ENCODE data around the gene PCCA. TPM values are rescaled to one million over a fixed set of nuclear protein-coding genes. Genes with fewer than 3 reads are reported as not detected.

PCCA gene
- total RNA-seq, 1 donor from 2014 or later, result 9.7 TPM

GRCh38 chr13:100476963-100477362, 388.1 kb downstream of the PCCA start:
- intact Hi-C loops (cut with micrococcal nuclease), result no loop called here
- H3K4me3 Mint-ChIP-seq, result no peak overlapping the region

GRCh38 chr13:100478107-100478809, 389.4 kb downstream of the PCCA start:
- DNase-seq (ENCODE audit: low spot score), result no peak
- H3K4me3 Mint-ChIP-seq, result no peak overlapping the region
- peaks cover 7% of the 10 kb centered on the region for H3K4me1 Mint-ChIP-seq (ENCODE audit: low read depth)
- H3K36me3 Mint-ChIP-seq (ENCODE audit: low read depth), result peaks cover 4% of the 10 kb centered on the region
- H3K9me3 Mint-ChIP-seq, result no peaks in the 10 kb centered on the region
- H3K27ac Mint-ChIP-seq, result no peak overlapping the region
- intact Hi-C loops (cut with micrococcal nuclease), result no loop called here
- no peaks in the 10 kb centered on the region for H3K27me3 Mint-ChIP-seq (ENCODE audit: insufficient read depth)

More at GRCh38 chr13:100476963-100477362, 388.1 kb downstream of the PCCA start:
- DNase-seq (ENCODE audit: low spot score), result no peak
- H3K4me1 Mint-ChIP-seq (ENCODE audit: low read depth), result peaks cover 1% of the 10 kb centered on the region
- no peak overlapping the region for H3K27ac Mint-ChIP-seq
- peaks cover under 1% of the 10 kb centered on the region for H3K36me3 Mint-ChIP-seq (ENCODE audit: low read depth)
- no peaks in the 10 kb centered on the region for H3K27me3 Mint-ChIP-seq (ENCODE audit: insufficient read depth)
- no peaks in the 10 kb centered on the region for H3K9me3 Mint-ChIP-seq

- Mint-ChIP-seq H3K4me1 (ENCODE audit: low read depth) (peaks cover 31% of the 10 kb centered on the region), H3K36me3 (ENCODE audit: low read depth) (peaks cover 8% of the 10 kb centered on the region), H3K9me3 (no peaks in the 10 kb centered on the region), H3K27ac (no peak overlapping the region), H3K4me3 (no peak overlapping the region), H3K27me3 (ENCODE audit: insufficient read depth) (no peaks in the 10 kb centered on the region)
- no peak for DNase-seq (ENCODE audit: low spot score)
- intact Hi-C loops (cut with micrococcal nuclease), result no loop called here
Measured at GRCh38 chr13:100480676-100481075, 391.8 kb downstream of the PCCA start.

- Mint-ChIP-seq H3K9me3 (no peaks in the 10 kb centered on the region), H3K36me3 (ENCODE audit: low read depth) (peaks cover 8% of the 10 kb centered on the region), H3K27ac (no peak overlapping the region), H3K27me3 (ENCODE audit: insufficient read depth) (no peaks in the 10 kb centered on the region), H3K4me1 (ENCODE audit: low read depth) (peaks cover 34% of the 10 kb centered on the region), H3K4me3 (no peak overlapping the region)
- DNase-seq (ENCODE audit: low spot score), result no peak
- intact Hi-C loops (cut with micrococcal nuclease), result no loop called here
Measured at GRCh38 chr13:100483139-100483538, 394.2 kb downstream of the PCCA start.

GRCh38 chr13:100483841-100484381, 395.0 kb downstream of the PCCA start:
- H3K36me3 Mint-ChIP-seq (ENCODE audit: low read depth), result peaks cover 8% of the 10 kb centered on the region
- no peak for DNase-seq (ENCODE audit: low spot score)
- H3K9me3 Mint-ChIP-seq, result no peaks in the 10 kb centered on the region
- H3K27me3 Mint-ChIP-seq (ENCODE audit: insufficient read depth), result no peaks in the 10 kb centered on the region
- peak overlapping the region; percentile 33 for H3K27ac Mint-ChIP-seq
- intact Hi-C loops (cut with micrococcal nuclease), result loop anchor here (2.0 kb wide), 1 partner anchor 23 kb away; no protein-coding TSS in a partner anchor
- H3K4me1 Mint-ChIP-seq (ENCODE audit: low read depth), result peaks cover 34% of the 10 kb centered on the region
- peak overlapping the region; percentile 20 for H3K4me3 Mint-ChIP-seq

GRCh38 chr13:100484702-100485101, 395.8 kb downstream of the PCCA start:
- Mint-ChIP-seq H3K36me3 (ENCODE audit: low read depth) (peaks cover 8% of the 10 kb centered on the region), H3K27me3 (ENCODE audit: insufficient read depth) (no peaks in the 10 kb centered on the region), H3K27ac (peak overlapping the region; percentile 56), H3K4me3 (peak overlapping the region; percentile 20), H3K4me1 (ENCODE audit: low read depth) (peaks cover 34% of the 10 kb centered on the region), H3K9me3 (no peaks in the 10 kb centered on the region)
- intact Hi-C loops (cut with micrococcal nuclease), result loop anchor here (2.0 kb wide), 1 partner anchor 22 kb away; no protein-coding TSS in a partner anchor
- no peak for DNase-seq (ENCODE audit: low spot score)

- Mint-ChIP-seq H3K27me3 (ENCODE audit: insufficient read depth) (no peaks in the 10 kb centered on the region), H3K4me1 (ENCODE audit: low read depth) (peaks cover 34% of the 10 kb centered on the region), H3K4me3 (no peak overlapping the region), H3K9me3 (no peaks in the 10 kb centered on the region), H3K27ac (peak overlapping the region; percentile 56), H3K36me3 (ENCODE audit: low read depth) (peaks cover 8% of the 10 kb centered on the region)
- DNase-seq (ENCODE audit: low spot score), result no peak
- intact Hi-C loops (cut with micrococcal nuclease), result loop anchor here (2.0 kb wide), 1 partner anchor 22 kb away; no protein-coding TSS in a partner anchor
Measured at GRCh38 chr13:100485265-100485664, 396.4 kb downstream of the PCCA start.

- intact Hi-C loops (cut with micrococcal nuclease), result no loop called here
- Mint-ChIP-seq H3K4me1 (ENCODE audit: low read depth) (peaks cover 2% of the 10 kb centered on the region), H3K27ac (no peak overlapping the region), H3K36me3 (ENCODE audit: low read depth) (no peaks in the 10 kb centered on the region), H3K27me3 (ENCODE audit: insufficient read depth) (no peaks in the 10 kb centered on the region), H3K9me3 (no peaks in the 10 kb centered on the region), H3K4me3 (no peak overlapping the region)
- DNase-seq (ENCODE audit: low spot score), result no peak
Measured at GRCh38 chr13:100490692-100491091, 401.8 kb downstream of the PCCA start.

- no peaks in the 10 kb centered on the region for H3K9me3 Mint-ChIP-seq
- DNase-seq (ENCODE audit: low spot score), result no peak
- peaks cover 2% of the 10 kb centered on the region for H3K27me3 Mint-ChIP-seq (ENCODE audit: insufficient read depth)
- H3K27ac Mint-ChIP-seq, result no peak overlapping the region
- H3K4me1 Mint-ChIP-seq (ENCODE audit: low read depth), result no peaks in the 10 kb centered on the region
- intact Hi-C loops (cut with micrococcal nuclease), result no loop called here
- H3K36me3 Mint-ChIP-seq (ENCODE audit: low read depth), result peaks cover 4% of the 10 kb centered on the region
- no peak overlapping the region for H3K4me3 Mint-ChIP-seq
Measured at GRCh38 chr13:100491164-100491842, 402.4 kb downstream of the PCCA start.

GRCh38 chr13:100493418-100493817, 404.5 kb downstream of the PCCA start:
- peaks cover 11% of the 10 kb centered on the region for H3K36me3 Mint-ChIP-seq (ENCODE audit: low read depth)
- no peaks in the 10 kb centered on the region for H3K9me3 Mint-ChIP-seq
- peaks cover 5% of the 10 kb centered on the region for H3K27me3 Mint-ChIP-seq (ENCODE audit: insufficient read depth)
- intact Hi-C loops (cut with micrococcal nuclease), result no loop called here
- no peak overlapping the region for H3K4me3 Mint-ChIP-seq
- peaks cover 10% of the 10 kb centered on the region for H3K4me1 Mint-ChIP-seq (ENCODE audit: low read depth)
- no peak overlapping the region for H3K27ac Mint-ChIP-seq
- no peak for DNase-seq (ENCODE audit: low spot score)

- H3K27me3 Mint-ChIP-seq (ENCODE audit: insufficient read depth), result peaks cover 5% of the 10 kb centered on the region
- peaks cover 19% of the 10 kb centered on the region for H3K4me1 Mint-ChIP-seq (ENCODE audit: low read depth)
- H3K9me3 Mint-ChIP-seq, result no peaks in the 10 kb centered on the region
- H3K27ac Mint-ChIP-seq, result no peak overlapping the region
- intact Hi-C loops (cut with micrococcal nuclease), result no loop called here
- H3K36me3 Mint-ChIP-seq (ENCODE audit: low read depth), result peaks cover 11% of the 10 kb centered on the region
- no peak for DNase-seq (ENCODE audit: low spot score)
- no peak overlapping the region for H3K4me3 Mint-ChIP-seq
Measured at GRCh38 chr13:100495455-100495854, 406.6 kb downstream of the PCCA start.

GRCh38 chr13:100497389-100497788, 408.5 kb downstream of the PCCA start:
- peaks cover 5% of the 10 kb centered on the region for H3K27me3 Mint-ChIP-seq (ENCODE audit: insufficient read depth)
- H3K36me3 Mint-ChIP-seq (ENCODE audit: low read depth), result peaks cover 11% of the 10 kb centered on the region
- intact Hi-C loops (cut with micrococcal nuclease), result no loop called here
- H3K4me1 Mint-ChIP-seq (ENCODE audit: low read depth), result peaks cover 20% of the 10 kb centered on the region
- no peak overlapping the region for H3K4me3 Mint-ChIP-seq
- no peak overlapping the region for H3K27ac Mint-ChIP-seq
- no peak for DNase-seq (ENCODE audit: low spot score)
- H3K9me3 Mint-ChIP-seq, result no peaks in the 10 kb centered on the region

GRCh38 chr13:100502446-100502845, 413.6 kb downstream of the PCCA start:
- Mint-ChIP-seq H3K4me3 (no peak overlapping the region), H3K36me3 (ENCODE audit: low read depth) (peaks cover 10% of the 10 kb centered on the region), H3K4me1 (ENCODE audit: low read depth) (peaks cover 50% of the 10 kb centered on the region), H3K27me3 (ENCODE audit: insufficient read depth) (peaks cover 3% of the 10 kb centered on the region), H3K27ac (no peak overlapping the region), H3K9me3 (no peaks in the 10 kb centered on the region)
- no peak for DNase-seq (ENCODE audit: low spot score)
- intact Hi-C loops (cut with micrococcal nuclease), result no loop called here

Data from activated T-helper 1 cell treated with anti-CD3 and anti-CD28 coated beads, Interleukin-12 subunit alpha, Interleukin-12 subunit beta, Interleukin-2, Interleukin-4 antibody, amounts not matched to agents 30 ng/mL and 10 ng/mL and 1 ng/mL, durations not matched to agents 14 hours and 24 hours and 36 hours (primary cell).